Adrenal gland (tissue), 5 donors: ENCODE results near the gene EYA4.

ENCODE experiments used
- CTCF ChIP-seq, 6 experiments: fragments of 450-650 bp in 4 of 6; fragments of 200-600 bp in 2 of 6; sonication (generic) in 1 of 6; IDR thresholded peaks; 1 replicate in 5 of 6; 2 replicates in 1 of 6; pipeline versions ENCODE4 v1.5.1 to v1.8.0; 2016 to 2021; ENCODE audit warnings: antibody characterized with exemption in 6 of 6, mild to moderate bottlenecking in 2 of 6, moderate library complexity in 1 of 6
- POLR2A ChIP-seq, 2 donors: fragments of 450-650 bp; IDR thresholded peaks; one replicate each; pipeline ENCODE4 v1.6.1; 2017; ENCODE audit warnings: antibody characterized with exemption in 2 of 2, mild to moderate bottlenecking in 2 of 2, moderate library complexity in 1 of 2
- donor health status: DM: no; HTN: no; CAD: no.

DNA sequence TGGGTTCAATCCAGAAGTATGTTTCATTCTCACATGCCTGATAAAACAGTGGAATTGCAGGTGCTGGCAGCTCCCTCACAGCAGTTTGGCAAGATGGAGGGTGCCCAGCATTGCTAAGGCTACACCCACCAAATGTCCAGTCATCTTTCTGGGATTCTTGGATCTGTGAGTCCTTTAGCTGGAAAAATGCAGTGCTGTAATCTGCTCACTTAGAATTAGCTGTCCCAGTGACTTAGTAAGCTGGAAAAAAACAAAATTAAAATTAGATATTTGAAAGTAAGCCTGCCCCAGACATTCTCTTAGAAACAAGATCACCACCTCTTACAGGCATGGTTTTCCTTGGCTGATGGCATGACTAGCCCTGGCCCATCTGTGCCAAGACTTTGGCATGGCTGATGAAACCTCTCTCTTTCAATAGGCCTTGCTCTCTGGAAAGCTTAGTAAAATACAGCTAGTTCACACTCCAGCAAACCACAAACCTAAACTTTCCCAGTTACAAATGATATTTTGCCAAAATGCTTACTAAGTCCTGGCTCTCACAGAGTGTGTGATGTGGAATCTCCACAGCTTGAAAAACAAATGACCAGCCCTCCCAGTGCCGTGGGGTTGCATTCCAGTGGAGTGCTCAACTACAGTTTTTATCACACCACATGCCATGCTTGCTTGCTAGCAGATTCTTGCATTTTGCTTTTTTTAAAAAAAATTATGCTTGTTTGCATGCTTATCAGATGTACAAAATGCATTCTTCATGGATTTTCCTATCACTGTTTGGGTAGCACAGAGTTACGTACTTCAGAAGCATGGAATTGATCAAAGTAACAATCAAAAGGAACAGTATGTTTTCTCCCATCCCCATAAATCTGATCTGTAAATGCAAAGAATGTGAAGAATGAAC, 261.5 kb downstream of the EYA4 start:
- TF ChIP-seq CTCF (IDR thresholded peaks at IDR 0.05) (no peak), POLR2A (IDR thresholded peaks at IDR 0.05) (no peak)
